Endothelial cell of umbilical vein (primary cell): ENCODE data around the gene RGS19. TPM values are rescaled to one million over a fixed set of nuclear protein-coding genes. Genes with fewer than 3 reads are reported as not detected.

ENCODE experiments used
- BruUV-seq: library from RNA; stranded (reverse); fragments of 400-500 nt; replicated peaks from 2 replicates; lab custom pipeline; 2021; lab: Mats Ljungman, UMichigan
- CTCF ChIA-PET: fragments of 300-600, 350-600 bp; sonication (Branson Sonifier 250); formaldehyde crosslinking; loops from one replicate; lab custom pipeline; 2021; ENCODE audit warnings: antibody characterized with exemption, inconsistent platforms; lab: Charles Lee
- POLR2A ChIA-PET: fragments of 300-600, 350-600 bp; sonication (Branson Sonifier 250); formaldehyde crosslinking; loops from one replicate; lab custom pipeline; 2021; ENCODE audit warnings: antibody characterized with exemption, inconsistent platforms; lab: Charles Lee
- DNase-seq: peaks from one replicate; pipeline ENCODE4 v3.0.0-alpha.2; 2011; ENCODE audit warnings: low read depth, low spot score
- FAIRE-seq: peaks from 2 replicates; lab custom pipeline; 2011; peaks lifted over from hg19 to GRCh38; lab: Jason Lieb, UNC
- H2AFZ ChIP-seq: 2 replicates; pipeline ENCODE4 v1.6.0; 2012; ENCODE audit warnings: low read depth, low read length, control low read depth, inconsistent platforms
- H3K27ac ChIP-seq: 2 replicates; pipeline ENCODE4 v1.5.1; 2011; ENCODE audit warnings: low read depth, mild to moderate bottlenecking, control low read depth, low read length, moderate library complexity; ENCODE audit not compliant: insufficient read depth
- H3K27me3 ChIP-seq, 2 experiments: 2 replicates each; pipeline versions ENCODE4 v1.6.0 to v1.6.1; 2011; ENCODE audit warnings: low read length in 2 of 2, mixed read lengths in 1 of 2; ENCODE audit not compliant: control insufficient read depth in 2 of 2, insufficient read depth in 2 of 2
- H3K36me3 ChIP-seq, 2 experiments: 2 replicates in 1 of 2; 3 replicates in 1 of 2; pipeline ENCODE4 v1.5.1; 2011; ENCODE audit warnings: low read length in 2 of 2, mild to moderate bottlenecking in 1 of 2, moderate library complexity in 1 of 2; ENCODE audit not compliant: control insufficient read depth in 2 of 2, insufficient read depth in 2 of 2; ENCODE audit errors: extremely low read depth in 1 of 2
- H3K4me1 ChIP-seq: 3 replicates; pipeline ENCODE4 v1.5.1; 2011; ENCODE audit warnings: mild to moderate bottlenecking, low read length; ENCODE audit not compliant: control insufficient read depth, insufficient read depth; ENCODE audit errors: extremely low read depth
- H3K4me2 ChIP-seq: 2 replicates; pipeline ENCODE4 v1.6.1; 2011; ENCODE audit warnings: low read length, control low read depth, mixed read lengths; ENCODE audit not compliant: insufficient read depth
- H3K4me3 ChIP-seq, 3 experiments: fragments of 200-600 bp in 1 of 3; sonication (generic), shearing (Covaris generic) in 1 of 3; replicated peaks in 1 of 3; 2 replicates each; pipeline ENCODE4 v1.5.1; 2011 to 2016; ENCODE audit warnings: control low read depth in 3 of 3, low read length in 3 of 3, mild to moderate bottlenecking in 2 of 3, inconsistent platforms in 1 of 3, low read depth in 1 of 3, moderate library complexity in 1 of 3; ENCODE audit not compliant: insufficient read depth in 1 of 3
- H3K79me2 ChIP-seq: 2 replicates; pipeline ENCODE4 v1.6.0; 2012; ENCODE audit warnings: low read length, inconsistent platforms; ENCODE audit not compliant: control insufficient read depth, insufficient read depth
- H3K9ac ChIP-seq: replicated peaks from 2 replicates; pipeline ENCODE3; 2011; ENCODE audit warnings: low read length, control low read depth; ENCODE audit not compliant: insufficient read depth; ENCODE audit errors: extremely low read depth
- H3K9me1 ChIP-seq: replicated peaks from 3 replicates; pipeline ENCODE4 v1.6.0; 2011; ENCODE audit warnings: mild to moderate bottlenecking, low read length; ENCODE audit not compliant: control insufficient read depth, insufficient read depth; ENCODE audit errors: extremely low read depth
- H3K9me3 ChIP-seq: replicated peaks from 2 replicates; pipeline ENCODE4 v1.5.1; 2012; ENCODE audit warnings: low read length, inconsistent platforms; ENCODE audit not compliant: control insufficient read depth, insufficient read depth
- H4K20me1 ChIP-seq: replicated peaks from 2 replicates; pipeline ENCODE3; 2011; ENCODE audit warnings: mild to moderate bottlenecking, low read length; ENCODE audit not compliant: control insufficient read depth, insufficient read depth; ENCODE audit errors: extremely low read depth
- CTCF ChIP-seq, 2 donors: IDR thresholded peaks; 1 replicate in 1 of 2; 2 replicates in 1 of 2; pipeline ENCODE4 v1.5.1; 2011; ENCODE audit warnings: low read length in 2 of 2, mild to moderate bottlenecking in 2 of 2, moderate library complexity in 2 of 2, control low read depth in 1 of 2, inconsistent platforms in 1 of 2, low read depth in 1 of 2; ENCODE audit not compliant: insufficient read depth in 1 of 2; ENCODE audit errors: extremely low read depth in 1 of 2
- EZH2 ChIP-seq: IDR thresholded peaks from 2 replicates; pipeline ENCODE4 v1.6.1; 2012; ENCODE audit warnings: borderline replicate concordance, low read depth, mild to moderate bottlenecking, moderate library complexity, low read length, inconsistent platforms; ENCODE audit not compliant: severe bottlenecking
- FOS ChIP-seq: IDR thresholded peaks from 2 replicates; pipeline ENCODE4 v1.6.1; 2011; ENCODE audit warnings: mild to moderate bottlenecking, low read length, moderate library complexity, borderline replicate concordance; ENCODE audit not compliant: insufficient read depth
- GATA2 ChIP-seq: IDR thresholded peaks from 2 replicates; pipeline ENCODE4 v1.7.0; 2011; ENCODE audit warnings: low read depth, mild to moderate bottlenecking, moderate library complexity, mixed read lengths, low read length; ENCODE audit not compliant: insufficient read length, insufficient read depth
- JUN ChIP-seq: IDR thresholded peaks from 2 replicates; pipeline ENCODE4 v1.6.1; 2011; ENCODE audit warnings: borderline replicate concordance, low read depth; ENCODE audit not compliant: insufficient read length, insufficient read depth
- MAX ChIP-seq: IDR thresholded peaks from 2 replicates; pipeline ENCODE4 v1.6.1; 2011; ENCODE audit not compliant: insufficient read depth, insufficient read length
- MYC ChIP-seq: IDR thresholded peaks from one replicate; pipeline ENCODE4 v1.6.1; 2011; ENCODE audit warnings: mild to moderate bottlenecking, low read depth, low read length
- POLR2A ChIP-seq: IDR thresholded peaks from 2 replicates; pipeline ENCODE4 v1.6.1; 2012; ENCODE audit warnings: low read depth, mild to moderate bottlenecking, control low read depth, low read length
- POLR2AphosphoS5 ChIP-seq: IDR thresholded peaks from 2 replicates; pipeline ENCODE4 v1.6.1; 2012; ENCODE audit warnings: low read depth, mild to moderate bottlenecking, control low read depth, low read length, moderate library complexity; ENCODE audit not compliant: insufficient read depth
- dilution Hi-C: fragments of 300-500 bp; cut with MboI; formaldehyde crosslinking; loops from one replicate; pipeline ENCODE4 v1.15.0; 2019; ENCODE audit warnings: low sequenced_read_pairs; ENCODE audit not compliant: extremely low pct_ligation_motif_present
- intact Hi-C: fragments of 100-400 bp; cut with micrococcal nuclease; formaldehyde crosslinking; loops from one replicate; pipeline ENCODE4 v1.10.0; 2022
- polyA plus RNA-seq, 4 experiments: library from polyadenylated mRNA; depleted of rRNA in 3 of 4; stranded (reverse) in 3 of 4; unstranded in 1 of 4; fragments of >200 nt; gene quantifications; 2 replicates each; pipeline versions ENCODE4 v1.2.1 to v1.2.3, GENCODE V29; 2011 to 2012; ENCODE audit warnings: missing spikeins in 1 of 4
- total RNA-seq: library from RNA; stranded (reverse); gene quantifications from 2 replicates; pipeline ENCODE4 v1.2.3, GENCODE V29; 2021

RGS19 gene
- total and polyA plus RNA-seq, 2 donors (not counting 3 experiments of a cell fraction or from before 2014, with no cell fraction given), result 27.8 to 33.7 TPM

DNA sequence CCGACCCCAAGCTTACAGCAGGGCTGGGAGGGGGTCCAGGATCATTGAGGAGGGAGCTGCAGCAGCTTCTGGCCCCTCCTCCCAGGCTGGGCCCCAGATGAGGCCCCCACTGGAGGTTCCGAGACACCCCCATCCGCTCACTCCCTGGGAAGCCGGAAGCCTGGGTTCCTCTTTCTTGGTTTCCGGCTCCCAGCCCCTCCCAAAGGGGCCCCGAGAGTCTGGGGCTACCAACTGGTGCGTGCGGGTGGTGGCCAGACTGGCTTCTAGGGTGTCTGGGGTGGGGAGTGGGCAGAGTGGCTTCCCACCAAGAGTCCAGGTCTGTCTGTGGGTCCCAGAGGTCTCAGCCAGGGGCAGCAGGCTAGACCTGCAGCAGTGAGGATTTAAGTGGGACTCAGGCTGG is 2.2 kb downstream of the RGS19 start:
- H3K36me3 ChIP-seq, result peaks cover 0 to 19% of the 10 kb centered on the region in 2 experiments
- FAIRE-seq (no peak), DNase-seq (no peak)
- no peaks in the 10 kb centered on the region for H3K9me3 ChIP-seq
- no TSS peak for BruUV-seq
- H3K79me2 ChIP-seq, result peaks cover 6% of the 10 kb centered on the region
- H2AFZ ChIP-seq, result no peak overlapping the region
- dilution Hi-C loops, result no loop called here
- intact Hi-C loops, result no loop called here
- no peak overlapping the region for H3K27ac ChIP-seq
- no peak overlapping the region for H3K4me3 ChIP-seq
- TF ChIP-seq JUN, result no peak
- peaks cover 14% of the 10 kb centered on the region for H3K4me1 ChIP-seq
- no peaks in the 10 kb centered on the region for H4K20me1 ChIP-seq
- ChIA-PET CTCF (no interaction called here), POLR2A (no interaction called here)
- no peaks in the 10 kb centered on the region for H3K9me1 ChIP-seq
- no peaks in the 10 kb centered on the region for H3K27me3 ChIP-seq
- H3K9ac ChIP-seq, result no peak overlapping the region
- H3K4me2 ChIP-seq, result no peak overlapping the region

DNA sequence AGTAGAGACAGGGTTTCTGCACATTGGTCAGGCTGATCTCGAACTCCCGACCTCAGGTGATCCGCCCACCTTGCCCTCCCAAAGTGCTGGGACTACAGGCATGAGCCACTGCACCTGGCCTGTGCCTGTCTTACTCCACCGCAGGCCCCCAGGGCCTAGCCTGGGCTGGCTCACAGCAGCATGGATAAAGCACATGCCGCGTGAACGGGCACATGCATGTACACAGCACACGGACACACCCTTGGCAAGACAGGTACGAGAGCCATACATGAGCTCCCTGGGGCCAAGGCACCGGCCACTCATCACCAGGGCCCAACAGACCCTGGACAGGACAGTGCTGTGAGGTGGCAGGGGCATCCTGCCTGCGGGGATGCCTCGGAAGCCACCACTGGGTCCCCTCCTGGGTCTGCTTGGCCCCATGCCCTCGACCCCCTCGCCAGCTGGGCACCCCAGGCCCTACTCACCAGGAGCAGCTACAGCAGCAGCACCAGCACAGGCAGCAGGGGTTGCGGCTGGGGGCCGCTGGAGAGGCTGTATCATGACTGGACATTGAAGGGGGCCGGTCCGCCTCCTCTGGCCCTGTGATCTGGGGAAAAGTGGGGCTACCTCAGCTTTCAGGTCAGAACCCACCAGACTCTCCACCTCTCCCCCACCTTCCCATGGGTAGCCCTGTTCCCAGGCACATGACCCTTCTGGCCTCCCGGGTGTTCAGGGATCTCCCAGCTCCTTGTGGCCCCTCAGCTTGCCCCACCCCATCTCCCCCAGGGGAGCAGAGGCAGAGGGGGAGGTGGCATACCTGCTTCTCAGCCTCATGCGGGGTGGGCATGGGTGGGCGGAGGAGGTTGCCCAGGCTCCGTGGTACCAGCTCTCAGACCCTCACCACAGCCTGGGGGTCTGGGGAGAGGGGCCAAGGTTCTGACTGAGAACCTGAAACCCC is 3.0 kb downstream of the RGS19 start:
- H3K9me3 ChIP-seq, result no peaks in the 10 kb centered on the region
- intact Hi-C loops, result no loop called here
- H3K36me3 ChIP-seq, result peaks cover 0 to 21% of the 10 kb centered on the region in 2 experiments
- no peaks in the 10 kb centered on the region for H3K9me1 ChIP-seq
- TF ChIP-seq FOS (no peak), CTCF (IDR thresholded peaks at IDR 0.05; ENCODE audit: extremely low read depth in 1 of 2, insufficient read depth in 1 of 2, low read depth in 1 of 2, low read length in 2 of 2) (no peak), MAX (no peak), GATA2 (no peak), EZH2 (no peak), JUN (no peak), POLR2AphosphoS5 (no peak), MYC (no peak), POLR2A (no peak)
- DNase-seq, result no peak
- CTCF ChIA-PET, result no interaction called here
- H3K9ac ChIP-seq, result no peak overlapping the region
- H3K79me2 ChIP-seq, result peaks cover 6% of the 10 kb centered on the region
- no peak for FAIRE-seq
- no peak overlapping the region for H2AFZ ChIP-seq
- H4K20me1 ChIP-seq, result no peaks in the 10 kb centered on the region
- dilution Hi-C loops, result no loop called here
- POLR2A ChIA-PET, result no interaction called here
- peaks cover 14% of the 10 kb centered on the region for H3K4me1 ChIP-seq
- no peak overlapping the region for H3K4me2 ChIP-seq
- H3K27ac ChIP-seq, result no peak overlapping the region
- no peaks in the 10 kb centered on the region for H3K27me3 ChIP-seq
- BruUV-seq, result no TSS peak
- no peak overlapping the region for H3K4me3 ChIP-seq
